CD14-positive monocyte (primary cell): ENCODE data around the gene CNNM2. TPM values are rescaled to one million over a fixed set of nuclear protein-coding genes. Genes with fewer than 3 reads are reported as not detected.
A peak's percentile ranks its signal among the peaks of the same experiment; 100 is the strongest.

Experiments
- DNase-seq, 3 donors: peaks; one replicate each; pipeline ENCODE4 v3.0.0-alpha.2; 2011 to 2022
- H2AFZ ChIP-seq: 2 replicates; pipeline ENCODE4 v1.6.0; 2012; ENCODE audit warnings: mild to moderate bottlenecking, low read depth, low read length, inconsistent platforms; ENCODE audit not compliant: insufficient read depth, poor library complexity, severe bottlenecking
- H3K27ac ChIP-seq, 2 donors: 1 replicate in 1 of 2; 2 replicates in 1 of 2; pipeline ENCODE4 v1.5.1; 2012 to 2013; ENCODE audit warnings: low read length in 2 of 2, control low read depth in 1 of 2, inconsistent platforms in 1 of 2, low read depth in 1 of 2, mild to moderate bottlenecking in 1 of 2
- H3K27me3 ChIP-seq, 2 donors: one replicate each; pipeline versions ENCODE4 v1.6.0 to v1.6.1; 2011 to 2013; ENCODE audit warnings: low read length in 2 of 2; ENCODE audit not compliant: control insufficient read depth in 2 of 2, insufficient read depth in 2 of 2
- H3K36me3 ChIP-seq, 2 donors: replicated peaks in 1 of 2; 1 replicate in 1 of 2; 2 replicates in 1 of 2; pipeline versions ENCODE4 v1.5.1 to v1.6.1; 2012 to 2013; ENCODE audit warnings: low read length in 2 of 2, control low read depth in 1 of 2, inconsistent platforms in 1 of 2, mild to moderate bottlenecking in 1 of 2; ENCODE audit not compliant: insufficient read depth in 2 of 2, control insufficient read depth in 1 of 2
- H3K4me1 ChIP-seq, 2 donors: 1 replicate in 1 of 2; 2 replicates in 1 of 2; pipeline versions ENCODE4 v1.5.1 to v1.6.1; 2012 to 2013; ENCODE audit warnings: low read length in 2 of 2, control low read depth in 1 of 2, inconsistent platforms in 1 of 2, mild to moderate bottlenecking in 1 of 2, moderate library complexity in 1 of 2; ENCODE audit not compliant: insufficient read depth in 2 of 2, control insufficient read depth in 1 of 2
- H3K4me2 ChIP-seq: replicated peaks from 2 replicates; pipeline ENCODE3; 2012; ENCODE audit warnings: low read length, moderate library complexity, mild to moderate bottlenecking; ENCODE audit not compliant: poor library complexity, severe bottlenecking; ENCODE audit errors: extremely low read depth
- H3K4me3 ChIP-seq, 3 experiments: fragments of 200-600 bp in 1 of 3; sonication (generic) in 1 of 3; replicated peaks in 1 of 3; 1 replicate in 2 of 3; 2 replicates in 1 of 3; pipeline ENCODE4 v1.5.1; 2011 to 2013; ENCODE audit warnings: low read length in 3 of 3, mild to moderate bottlenecking in 3 of 3, control low read depth in 2 of 3, low read depth in 2 of 3, inconsistent platforms in 1 of 3, moderate library complexity in 1 of 3
- H3K79me2 ChIP-seq: 2 replicates; pipeline ENCODE4 v1.6.0; 2012; ENCODE audit warnings: mild to moderate bottlenecking, control low read depth, inconsistent platforms, low read length, moderate library complexity; ENCODE audit not compliant: insufficient read depth
- H3K9ac ChIP-seq: 2 replicates; pipeline ENCODE4 v1.6.0; 2017; ENCODE audit warnings: low read length, mild to moderate bottlenecking; ENCODE audit not compliant: insufficient read depth, poor library complexity, severe bottlenecking
- H3K9me3 ChIP-seq, 2 donors: replicated peaks in 1 of 2; 1 replicate in 1 of 2; 2 replicates in 1 of 2; pipeline versions ENCODE4 v1.5.1 to v1.6.1; 2012 to 2013; ENCODE audit warnings: low read length in 2 of 2, control low read depth in 1 of 2; ENCODE audit not compliant: control insufficient read depth in 1 of 2, insufficient read depth in 1 of 2
- H4K20me1 ChIP-seq: 2 replicates; pipeline ENCODE4 v1.6.0; 2012; ENCODE audit warnings: mild to moderate bottlenecking, low read length, control low read depth, moderate library complexity; ENCODE audit not compliant: insufficient read depth
- H3K27ac Mint-ChIP-seq, 7 donors: one replicate each; pipeline ENCODE4 v1.8.0; 2020; ENCODE audit warnings: mild to moderate bottlenecking in 7 of 7, mixed read lengths in 7 of 7, moderate library complexity in 6 of 7, inconsistent platforms in 2 of 7
- H3K27me3 Mint-ChIP-seq, 3 donors: one replicate each; pipeline ENCODE4 v1.8.0; 2021 to 2022; ENCODE audit warnings: low read depth in 3 of 3, mild to moderate bottlenecking in 3 of 3, mixed read lengths in 3 of 3, moderate library complexity in 3 of 3, inconsistent platforms in 1 of 3
- H3K36me3 Mint-ChIP-seq, 2 donors: one replicate each; pipeline ENCODE4 v1.8.0; 2020; ENCODE audit warnings: mixed read lengths in 2 of 2, inconsistent platforms in 1 of 2, mild to moderate bottlenecking in 1 of 2
- H3K4me1 Mint-ChIP-seq: one replicate; pipeline ENCODE4 v1.8.0; 2020; ENCODE audit warnings: mild to moderate bottlenecking, mixed read lengths
- H3K4me3 Mint-ChIP-seq, 2 donors: one replicate each; pipeline ENCODE4 v1.8.0; 2020; ENCODE audit warnings: mild to moderate bottlenecking in 2 of 2, mixed read lengths in 2 of 2, moderate library complexity in 1 of 2
- H3K9me3 Mint-ChIP-seq, 7 donors: one replicate each; pipeline ENCODE4 v1.8.0; 2020 to 2022; ENCODE audit warnings: mixed read lengths in 7 of 7, mild to moderate bottlenecking in 6 of 7, moderate library complexity in 6 of 7, inconsistent platforms in 2 of 7
- WGBS: methylation state at CpG from one replicate; pipeline ENCODE4 v1.1.5; 2013; ENCODE audit warnings: missing lambda C conversion rate; ENCODE audit not compliant: insufficient coverage; 5-methylcytosine and 5-hydroxymethylcytosine counted together
- intact Hi-C, 2 donors: fragments of 100-400 bp; cut with micrococcal nuclease; formaldehyde crosslinking; loops; one replicate each; pipeline versions ENCODE4 v1.15.0 to v1.15.1; 2023
- polyA plus RNA-seq, 3 donors: library from polyadenylated mRNA; depleted of rRNA in 1 of 3; unstranded in 2 of 3; stranded (reverse) in 1 of 3; fragments of 300-500 nt in 2 of 3; fragments of >200 nt in 1 of 3; fragmentation: Illumina TruSeq in 2 of 3; gene quantifications; 1 replicate in 2 of 3; 2 replicates in 1 of 3; pipeline ENCODE4 v1.2.3, GENCODE V29; 2012 to 2021
- TF ChIP-seq, protein P1 (sequence below): fragments of 200-600 bp; IDR thresholded peaks from one replicate; pipeline ENCODE4 v1.8.0; 2022; ENCODE audit warnings: antibody characterized with exemption, mild to moderate bottlenecking

Gene CNNM2
- polyA plus RNA-seq, 3 donors, result 1.6 to 3.8 (median 2.2) TPM

DNA sequence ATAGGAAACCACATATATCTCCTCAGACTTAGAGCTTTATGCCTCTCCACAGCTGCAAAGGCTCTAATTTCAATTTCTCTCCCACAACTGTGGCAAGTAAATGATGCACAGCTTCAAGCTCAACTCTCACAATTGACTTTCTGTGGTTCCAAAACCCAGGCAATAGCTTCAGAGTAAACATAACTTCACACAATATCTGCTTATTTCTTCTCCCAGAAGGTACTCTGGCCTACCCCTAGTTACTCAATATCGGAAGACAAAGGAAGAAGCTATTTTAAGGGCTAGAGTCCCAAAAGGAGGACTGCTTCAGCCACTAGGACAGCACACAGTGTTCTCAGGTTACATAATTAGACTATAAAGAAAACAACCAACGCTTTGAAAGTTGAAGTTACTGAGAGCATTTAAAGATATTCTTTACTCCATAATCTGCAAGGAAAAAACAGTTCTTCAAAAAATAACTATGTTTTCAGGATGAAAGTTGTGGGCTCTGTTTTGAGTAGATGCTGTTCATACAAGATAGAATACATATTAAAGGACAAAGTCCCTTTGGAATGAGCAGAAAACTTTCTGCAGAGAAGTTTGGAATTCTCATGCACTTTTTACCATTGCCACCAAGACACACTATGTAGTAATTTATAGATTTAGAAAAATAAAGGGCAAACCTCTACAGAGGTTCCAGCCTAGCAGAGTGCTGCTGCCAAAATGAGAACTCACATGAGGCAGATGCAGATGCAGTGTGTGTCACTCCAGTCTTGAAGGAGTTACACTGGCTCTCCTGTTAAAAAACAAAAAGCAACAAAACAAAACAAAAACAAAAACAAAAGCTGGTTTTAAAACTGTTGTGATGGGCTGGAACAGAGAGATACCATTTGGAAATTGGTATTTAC lies 193.2 kb downstream of the CNNM2 start:
- H3K4me1 Mint-ChIP-seq, result peaks cover 28% of the 10 kb centered on the region
- Histone ChIP-seq H3K36me3 (peaks cover 24 to 59% of the 10 kb centered on the region in 2 donors), H2AFZ (no peak overlapping the region), H3K27me3 (no peaks in the 10 kb centered on the region), H3K4me2 (no peak overlapping the region), H3K9ac (no peak overlapping the region), H4K20me1 (peaks cover 99% of the 10 kb centered on the region), H3K79me2 (peaks cover 91% of the 10 kb centered on the region), H3K4me3 (no peak overlapping the region), H3K27ac (peak overlapping the region in 1 of 2 donors; percentile 48), H3K9me3 (no peaks in the 10 kb centered on the region), H3K4me1 (peaks cover 4 to 9% of the 10 kb centered on the region in 2 donors)
- intact Hi-C loops, result loop anchor here in 1 of 2 donors (10.0 kb wide), 1 partner anchor 134 kb away; the partner anchor contains the start of gene RPEL1
- WGBS, result no CpG with 5 or more reads among the region's 2 CpGs
- peaks cover 37 to 52% of the 10 kb centered on the region in 2 donors for H3K36me3 Mint-ChIP-seq
- H3K9me3 Mint-ChIP-seq, result no peaks in the 10 kb centered on the region
- TF ChIP-seq, protein P1, sequence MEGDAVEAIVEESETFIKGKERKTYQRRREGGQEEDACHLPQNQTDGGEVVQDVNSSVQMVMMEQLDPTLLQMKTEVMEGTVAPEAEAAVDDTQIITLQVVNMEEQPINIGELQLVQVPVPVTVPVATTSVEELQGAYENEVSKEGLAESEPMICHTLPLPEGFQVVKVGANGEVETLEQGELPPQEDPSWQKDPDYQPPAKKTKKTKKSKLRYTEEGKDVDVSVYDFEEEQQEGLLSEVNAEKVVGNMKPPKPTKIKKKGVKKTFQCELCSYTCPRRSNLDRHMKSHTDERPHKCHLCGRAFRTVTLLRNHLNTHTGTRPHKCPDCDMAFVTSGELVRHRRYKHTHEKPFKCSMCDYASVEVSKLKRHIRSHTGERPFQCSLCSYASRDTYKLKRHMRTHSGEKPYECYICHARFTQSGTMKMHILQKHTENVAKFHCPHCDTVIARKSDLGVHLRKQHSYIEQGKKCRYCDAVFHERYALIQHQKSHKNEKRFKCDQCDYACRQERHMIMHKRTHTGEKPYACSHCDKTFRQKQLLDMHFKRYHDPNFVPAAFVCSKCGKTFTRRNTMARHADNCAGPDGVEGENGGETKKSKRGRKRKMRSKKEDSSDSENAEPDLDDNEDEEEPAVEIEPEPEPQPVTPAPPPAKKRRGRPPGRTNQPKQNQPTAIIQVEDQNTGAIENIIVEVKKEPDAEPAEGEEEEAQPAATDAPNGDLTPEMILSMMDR, result no peak
- no peaks in the 10 kb centered on the region for H3K27me3 Mint-ChIP-seq
- no peak overlapping the region for H3K4me3 Mint-ChIP-seq
- no peak for DNase-seq
- peak overlapping the region in 3 of 7 donors; percentile 1 to 65 (median 38) for H3K27ac Mint-ChIP-seq

- no CpG with 5 or more reads among the region's 4 CpGs for WGBS
Measured at GRCh38 chr10:103111918-103112877, 194.1 kb downstream of the CNNM2 start.

More at GRCh38 chr10:103111918-103112877, 194.1 kb downstream of the CNNM2 start:
- Histone ChIP-seq H3K4me1 (peaks cover 4 to 9% of the 10 kb centered on the region in 2 donors), H3K36me3 (peaks cover 14 to 52% of the 10 kb centered on the region in 2 donors), H3K9ac (no peak overlapping the region), H4K20me1 (peaks cover 99% of the 10 kb centered on the region), H3K27me3 (no peaks in the 10 kb centered on the region), H2AFZ (no peak overlapping the region), H3K79me2 (peaks cover 91% of the 10 kb centered on the region), H3K27ac (peak overlapping the region in 1 of 2 donors; percentile 48), H3K4me3 (no peak overlapping the region), H3K9me3 (no peaks in the 10 kb centered on the region), H3K4me2 (no peak overlapping the region)
- no peak for DNase-seq
- intact Hi-C loops, result loop anchor here in 1 of 2 donors (10.0 kb wide), 1 partner anchor 133 kb away; the partner anchor contains the start of gene RPEL1
- Mint-ChIP-seq H3K4me3 (no peak overlapping the region), H3K36me3 (peaks cover 31 to 51% of the 10 kb centered on the region in 2 donors), H3K27ac (peak overlapping the region in 3 of 7 donors; percentile 1 to 38 (median 15)), H3K9me3 (no peaks in the 10 kb centered on the region), H3K27me3 (no peaks in the 10 kb centered on the region), H3K4me1 (peaks cover 28% of the 10 kb centered on the region)
- TF ChIP-seq, protein P1, result no peak
